ENCODE measurements around the gene CFAP58.

DNA sequence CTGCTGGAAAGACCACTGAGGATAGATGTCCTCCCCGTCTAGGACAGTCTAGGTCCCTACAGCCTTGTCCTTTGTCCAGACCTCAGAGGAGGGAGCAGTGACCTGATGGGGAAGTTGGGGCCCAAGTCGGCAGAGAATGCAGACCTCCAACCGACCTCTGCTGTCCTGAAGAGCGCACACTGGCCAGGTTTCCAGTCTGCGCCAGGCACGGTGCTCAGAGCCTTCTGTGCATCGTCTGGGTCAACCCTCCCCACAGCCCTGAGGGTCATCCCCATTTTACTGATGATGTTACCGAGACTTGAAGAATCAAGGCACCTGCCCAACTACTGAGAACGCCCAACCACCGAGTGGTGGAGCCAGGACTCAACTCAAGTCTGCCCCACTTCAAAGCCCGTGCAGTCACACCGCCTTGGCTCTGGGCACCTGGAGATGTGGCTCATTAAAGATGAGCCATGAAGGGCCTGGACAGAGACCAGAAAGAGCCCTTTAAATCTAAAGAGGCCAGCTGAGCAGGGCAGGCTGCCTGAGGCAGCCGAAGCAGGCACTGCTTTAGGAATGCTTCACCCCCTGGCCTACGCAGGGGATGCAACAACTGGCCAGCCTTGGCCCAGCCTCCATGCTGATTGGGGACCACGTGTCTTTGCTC lies 19.8 kb upstream of the CFAP58 start:
- TF ChIP-seq, protein P1, sequence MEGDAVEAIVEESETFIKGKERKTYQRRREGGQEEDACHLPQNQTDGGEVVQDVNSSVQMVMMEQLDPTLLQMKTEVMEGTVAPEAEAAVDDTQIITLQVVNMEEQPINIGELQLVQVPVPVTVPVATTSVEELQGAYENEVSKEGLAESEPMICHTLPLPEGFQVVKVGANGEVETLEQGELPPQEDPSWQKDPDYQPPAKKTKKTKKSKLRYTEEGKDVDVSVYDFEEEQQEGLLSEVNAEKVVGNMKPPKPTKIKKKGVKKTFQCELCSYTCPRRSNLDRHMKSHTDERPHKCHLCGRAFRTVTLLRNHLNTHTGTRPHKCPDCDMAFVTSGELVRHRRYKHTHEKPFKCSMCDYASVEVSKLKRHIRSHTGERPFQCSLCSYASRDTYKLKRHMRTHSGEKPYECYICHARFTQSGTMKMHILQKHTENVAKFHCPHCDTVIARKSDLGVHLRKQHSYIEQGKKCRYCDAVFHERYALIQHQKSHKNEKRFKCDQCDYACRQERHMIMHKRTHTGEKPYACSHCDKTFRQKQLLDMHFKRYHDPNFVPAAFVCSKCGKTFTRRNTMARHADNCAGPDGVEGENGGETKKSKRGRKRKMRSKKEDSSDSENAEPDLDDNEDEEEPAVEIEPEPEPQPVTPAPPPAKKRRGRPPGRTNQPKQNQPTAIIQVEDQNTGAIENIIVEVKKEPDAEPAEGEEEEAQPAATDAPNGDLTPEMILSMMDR (IDR thresholded peaks at IDR 0.05): no peak
- TF ChIP-seq POLR2AphosphoS5 (IDR thresholded peaks at IDR 0.05) (no peak), POLR2A (IDR thresholded peaks at IDR 0.05) (no peak)

Measured in prostate gland (tissue), 2 donors.